ENCODE measurements around the gene CDIPT. TPM values are rescaled to one million over a fixed set of nuclear protein-coding genes. Genes with fewer than 3 reads are reported as not detected.

The CDIPT gene
- total and polyA plus RNA-seq, 2 of the 13 experiments (the other 11 are each of a cell fraction or from before 2014, with no cell fraction given): 54.9 to 97.5 TPM

DNA sequence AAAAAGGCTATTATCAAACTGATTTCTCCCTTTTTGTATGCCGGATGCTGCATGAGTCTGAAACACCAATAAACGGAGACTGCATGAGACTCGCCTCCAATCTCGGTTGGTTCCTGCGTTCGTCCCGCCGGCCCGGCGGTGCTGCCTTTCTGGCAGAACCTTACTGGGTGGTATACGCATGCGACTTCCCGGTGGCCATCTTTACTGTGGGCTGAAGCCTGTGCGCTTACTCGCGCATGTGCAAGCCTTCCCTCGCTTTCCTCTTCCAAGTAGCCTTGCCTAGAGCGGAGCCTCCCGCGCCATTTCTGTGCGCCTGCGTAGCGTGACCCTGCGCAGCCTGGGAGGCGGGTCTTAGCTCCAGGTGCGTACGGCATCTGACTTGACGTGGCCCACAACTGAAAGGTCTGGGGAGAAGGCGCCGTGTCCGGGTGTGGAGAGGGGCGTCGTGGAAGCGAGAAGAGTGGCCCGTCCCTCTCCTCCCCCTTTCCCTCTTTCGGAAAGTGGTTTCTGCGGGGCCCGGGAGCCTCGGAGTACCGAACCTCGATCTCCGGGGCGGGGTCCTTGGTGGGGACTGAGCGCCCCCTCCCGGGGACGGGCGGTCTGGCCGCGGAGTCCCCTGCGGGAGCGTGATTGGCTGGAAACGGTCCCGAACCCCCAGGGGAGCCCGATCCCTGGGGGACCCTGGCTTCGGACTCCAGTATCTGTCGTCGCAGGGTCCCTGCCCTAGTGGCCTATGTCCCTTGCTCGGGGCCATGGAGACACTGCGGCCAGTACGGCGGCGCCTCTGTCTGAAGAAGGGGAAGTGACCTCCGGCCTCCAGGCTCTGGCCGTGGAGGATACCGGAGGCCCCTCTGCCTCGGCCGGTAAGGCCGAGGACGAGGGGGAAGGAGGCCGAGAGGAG is 47.0 kb downstream of the CDIPT start, which contains the start of gene PAGR1 (continued):
- TF ChIP-seq, protein P1, sequence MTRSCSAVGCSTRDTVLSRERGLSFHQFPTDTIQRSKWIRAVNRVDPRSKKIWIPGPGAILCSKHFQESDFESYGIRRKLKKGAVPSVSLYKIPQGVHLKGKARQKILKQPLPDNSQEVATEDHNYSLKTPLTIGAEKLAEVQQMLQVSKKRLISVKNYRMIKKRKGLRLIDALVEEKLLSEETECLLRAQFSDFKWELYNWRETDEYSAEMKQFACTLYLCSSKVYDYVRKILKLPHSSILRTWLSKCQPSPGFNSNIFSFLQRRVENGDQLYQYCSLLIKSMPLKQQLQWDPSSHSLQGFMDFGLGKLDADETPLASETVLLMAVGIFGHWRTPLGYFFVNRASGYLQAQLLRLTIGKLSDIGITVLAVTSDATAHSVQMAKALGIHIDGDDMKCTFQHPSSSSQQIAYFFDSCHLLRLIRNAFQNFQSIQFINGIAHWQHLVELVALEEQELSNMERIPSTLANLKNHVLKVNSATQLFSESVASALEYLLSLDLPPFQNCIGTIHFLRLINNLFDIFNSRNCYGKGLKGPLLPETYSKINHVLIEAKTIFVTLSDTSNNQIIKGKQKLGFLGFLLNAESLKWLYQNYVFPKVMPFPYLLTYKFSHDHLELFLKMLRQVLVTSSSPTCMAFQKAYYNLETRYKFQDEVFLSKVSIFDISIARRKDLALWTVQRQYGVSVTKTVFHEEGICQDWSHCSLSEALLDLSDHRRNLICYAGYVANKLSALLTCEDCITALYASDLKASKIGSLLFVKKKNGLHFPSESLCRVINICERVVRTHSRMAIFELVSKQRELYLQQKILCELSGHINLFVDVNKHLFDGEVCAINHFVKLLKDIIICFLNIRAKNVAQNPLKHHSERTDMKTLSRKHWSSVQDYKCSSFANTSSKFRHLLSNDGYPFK (CRISPR knock-in tag; IDR thresholded peaks at IDR 0.05; ENCODE audit: borderline replicate concordance): peak; percentile 93
- TF ChIP-seq FOXC1 (CRISPR knock-in tag; IDR thresholded peaks at IDR 0.05; ENCODE audit: borderline replicate concordance): 0 out of 2 replicates have a peak, but pooled peaks have one; percentile 24
- TF ChIP-seq HNRNPK (IDR thresholded peaks at IDR 0.05; ENCODE audit: low read depth, low read length, poor library complexity, severe bottlenecking): no peak
- peak; percentile 90; the same call in 1 of the 2 replicates for TF ChIP-seq MEF2D (CRISPR knock-in tag; IDR thresholded peaks at IDR 0.05)
- peak; percentile 55; the same call in 1 of the 2 replicates for TF ChIP-seq ZNF205 (CRISPR knock-in tag; IDR thresholded peaks at IDR 0.05)
- peak; percentile 89; the same call in 1 of the 2 replicates for TF ChIP-seq ZNF776 (CRISPR knock-in tag; IDR thresholded peaks at IDR 0.05)
- TF ChIP-seq KLF15 (CRISPR knock-in tag; IDR thresholded peaks at IDR 0.05; ENCODE audit: borderline replicate concordance): peak; percentile 17; the same call in 1 of the 2 replicates
- TF ChIP-seq, protein P2, sequence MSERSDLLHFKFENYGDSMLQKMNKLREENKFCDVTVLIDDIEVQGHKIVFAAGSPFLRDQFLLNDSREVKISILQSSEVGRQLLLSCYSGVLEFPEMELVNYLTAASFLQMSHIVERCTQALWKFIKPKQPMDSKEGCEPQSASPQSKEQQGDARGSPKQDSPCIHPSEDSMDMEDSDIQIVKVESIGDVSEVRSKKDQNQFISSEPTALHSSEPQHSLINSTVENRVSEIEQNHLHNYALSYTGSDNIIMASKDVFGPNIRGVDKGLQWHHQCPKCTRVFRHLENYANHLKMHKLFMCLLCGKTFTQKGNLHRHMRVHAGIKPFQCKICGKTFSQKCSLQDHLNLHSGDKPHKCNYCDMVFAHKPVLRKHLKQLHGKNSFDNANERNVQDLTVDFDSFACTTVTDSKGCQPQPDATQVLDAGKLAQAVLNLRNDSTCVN (CRISPR knock-in tag; IDR thresholded peaks at IDR 0.05; ENCODE audit: borderline replicate concordance): peak; percentile 55; the same call in 1 of the 2 replicates
- TF ChIP-seq MLLT10 (CRISPR knock-in tag; IDR thresholded peaks at IDR 0.05): no peak
- peak; percentile 74 for TF ChIP-seq EED (CRISPR knock-in tag; IDR thresholded peaks at IDR 0.05)
- TF ChIP-seq, protein P3, sequence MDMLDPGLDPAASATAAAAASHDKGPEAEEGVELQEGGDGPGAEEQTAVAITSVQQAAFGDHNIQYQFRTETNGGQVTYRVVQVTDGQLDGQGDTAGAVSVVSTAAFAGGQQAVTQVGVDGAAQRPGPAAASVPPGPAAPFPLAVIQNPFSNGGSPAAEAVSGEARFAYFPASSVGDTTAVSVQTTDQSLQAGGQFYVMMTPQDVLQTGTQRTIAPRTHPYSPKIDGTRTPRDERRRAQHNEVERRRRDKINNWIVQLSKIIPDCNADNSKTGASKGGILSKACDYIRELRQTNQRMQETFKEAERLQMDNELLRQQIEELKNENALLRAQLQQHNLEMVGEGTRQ (IDR thresholded peaks at IDR 0.05; ENCODE audit: low read depth, low read length): 0 out of 2 replicates have a peak, but pooled peaks have one; percentile 2
- TF ChIP-seq, protein P3 (CRISPR knock-in tag; IDR thresholded peaks at IDR 0.05; ENCODE audit: borderline replicate concordance): peak; percentile 54; the same call in 1 of the 2 replicates
- TF ChIP-seq CC2D1A (CRISPR knock-in tag; IDR thresholded peaks at IDR 0.05): no peak; the same call in 1 of the 2 replicates
- TF ChIP-seq CREB1 (IDR thresholded peaks at IDR 0.05): peak; percentile 85
- no peak; the same call in none of the 2 replicates for TF ChIP-seq CREB1 (CRISPR knock-in tag; IDR thresholded peaks at IDR 0.05)
- peak; percentile 89 for TF ChIP-seq ASH2L (IDR thresholded peaks at IDR 0.05; ENCODE audit: insufficient read length, low read depth, low read length)
